Panc1 (cell line): ENCODE data around the gene SLC35G2. TPM values are rescaled to one million over a fixed set of nuclear protein-coding genes. Genes with fewer than 3 reads are reported as not detected.

Experiments
- ATAC-seq: fragments of 200-7000 bp; cut with Tn5 transposase; 2 replicates; pipeline ENCODE4 v1.9.1; 2020; ENCODE audit warnings: mild to moderate bottlenecking, moderate library complexity
- BruUV-seq: library from RNA; stranded (reverse); fragments of 400-500 nt; replicated peaks from 2 replicates; lab custom pipeline; 2021; lab: Mats Ljungman, UMichigan
- CTCF ChIA-PET: fragments of 300-600 bp; sonication (Branson Sonifier 250); formaldehyde crosslinking; loops from one replicate; lab custom pipeline; 2022; ENCODE audit warnings: antibody characterized with exemption; lab: Charles Lee
- POLR2A ChIA-PET: fragments of 300-600 bp; sonication (Branson Sonifier 250); formaldehyde crosslinking; loops from one replicate; lab custom pipeline; 2022; ENCODE audit warnings: antibody characterized with exemption; lab: Charles Lee
- DNase-seq: peaks from one replicate; pipeline ENCODE4 v3.0.0-alpha.2; 2010; ENCODE audit warnings: low read depth, low spot score
- H3K27ac ChIP-seq: 2 replicates; pipeline ENCODE4 v1.5.1; 2011; ENCODE audit warnings: mild to moderate bottlenecking, low read length, inconsistent platforms
- H3K27me3 ChIP-seq: fragments of 200-500 bp; sonication (Bioruptor generic); 2 replicates; pipeline ENCODE4 v1.6.0; 2014; ENCODE audit warnings: low read length, inconsistent platforms; ENCODE audit not compliant: control insufficient read depth, insufficient read depth
- H3K36me3 ChIP-seq: fragments of 200-500 bp; sonication (Bioruptor generic); 2 replicates; pipeline ENCODE4 v1.5.1; 2014; ENCODE audit warnings: inconsistent platforms, mild to moderate bottlenecking, low read length, moderate library complexity; ENCODE audit not compliant: control insufficient read depth, insufficient read depth
- H3K4me1 ChIP-seq: 2 replicates; pipeline ENCODE4 v1.5.1; 2011; ENCODE audit warnings: inconsistent platforms, mild to moderate bottlenecking, low read length, moderate library complexity; ENCODE audit not compliant: control insufficient read depth, insufficient read depth
- H3K4me3 ChIP-seq, 2 experiments: 2 replicates each; pipeline ENCODE4 v1.5.1; 2011 to 2012; ENCODE audit warnings: low read depth in 2 of 2, low read length in 2 of 2, mild to moderate bottlenecking in 2 of 2, inconsistent platforms in 1 of 2, moderate library complexity in 1 of 2
- H3K9me3 ChIP-seq: fragments of 200-500 bp; sonication (Bioruptor generic); 2 replicates; pipeline ENCODE4 v1.5.1; 2014; ENCODE audit warnings: low read depth, mild to moderate bottlenecking, inconsistent platforms, low read length, moderate library complexity; ENCODE audit not compliant: control insufficient read depth, insufficient read depth
- POLR2AphosphoS5 ChIP-seq: IDR thresholded peaks from 2 replicates; pipeline ENCODE4 v1.6.1; 2012; ENCODE audit warnings: mild to moderate bottlenecking, low read depth, low read length, moderate library complexity
- SIN3A ChIP-seq: IDR thresholded peaks from 2 replicates; pipeline ENCODE4 v1.6.1; 2012; ENCODE audit warnings: low read depth, mild to moderate bottlenecking, low read length, moderate library complexity, borderline replicate concordance; ENCODE audit not compliant: insufficient read depth
- TCF7L2 ChIP-seq: IDR thresholded peaks from 2 replicates; pipeline ENCODE4 v1.6.1; 2011; ENCODE audit warnings: mild to moderate bottlenecking, low read depth, low read length, inconsistent platforms
- in situ Hi-C: cut with HindIII; loops from 2 replicates; pipeline ENCODE4 v1.10.0; 2016; ENCODE audit warnings: low sequenced_read_pairs, low pct_unique_long_range_greater_than_20kb
- intact Hi-C: fragments of 100-400 bp; cut with micrococcal nuclease; formaldehyde crosslinking; loops from one replicate; pipeline ENCODE4 v1.10.0; 2022; ENCODE audit not compliant: unreplicated experiment
- total RNA-seq: library from RNA; stranded (reverse); gene quantifications from one replicate; pipeline ENCODE4 v1.2.1, GENCODE V29; 2021; ENCODE audit not compliant: unreplicated experiment
- TF ChIP-seq, protein P1 (sequence below), 2 experiments: IDR thresholded peaks; 2 replicates each; pipeline ENCODE4 v1.6.1; 2011 to 2012; ENCODE audit warnings: low read depth in 2 of 2, control low read depth in 1 of 2, low read length in 1 of 2, mild to moderate bottlenecking in 1 of 2, moderate library complexity in 1 of 2; ENCODE audit not compliant: insufficient read depth in 1 of 2
- TF ChIP-seq, protein P2 (sequence below): fragments of 450-650 bp; IDR thresholded peaks from 2 replicates; pipeline ENCODE4 v1.5.1; 2017; ENCODE audit warnings: mild to moderate bottlenecking

Gene SLC35G2
- total RNA-seq, 1 experiment from 2014 or later = 15.0 TPM

DNA sequence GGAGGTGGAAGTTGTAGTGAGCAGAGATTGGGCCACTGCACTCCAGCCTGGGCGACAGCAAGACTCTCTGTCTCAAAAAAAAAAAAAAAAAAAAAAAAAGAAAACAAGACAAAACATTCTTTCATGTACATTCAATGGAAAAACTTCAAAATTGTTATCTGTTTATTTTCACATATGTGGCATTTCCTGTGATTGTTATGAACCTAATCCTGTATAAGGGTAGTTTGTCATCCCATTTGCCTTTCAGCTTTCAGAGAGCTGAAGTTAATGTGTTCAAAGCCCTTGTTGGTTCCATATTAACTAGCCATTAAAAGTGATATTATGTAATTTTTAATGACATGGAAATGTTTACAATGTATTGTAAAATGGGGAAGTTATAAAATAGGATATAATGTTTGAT, 25.8 kb downstream of the SLC35G2 start:
- no peak for DNase-seq
- no peaks in the 10 kb centered on the region for H3K9me3 ChIP-seq
- no TSS peak for BruUV-seq
- in situ Hi-C loops = no loop called here
- no peaks in the 10 kb centered on the region for H3K27me3 ChIP-seq
- CTCF ChIA-PET = interaction anchor here (0.9 kb wide), 1 partner anchor 92 kb away, joined by 7 read pairs; the partner anchor contains the start of gene STAG1
- intact Hi-C loops = no loop called here
- no peak overlapping the region for H3K4me3 ChIP-seq
- POLR2A ChIA-PET = no interaction called here
- H3K27ac ChIP-seq = no peak overlapping the region
- H3K36me3 ChIP-seq = no peaks in the 10 kb centered on the region
- no peak for TF ChIP-seq POLR2AphosphoS5
- no peak for TF ChIP-seq SIN3A
- TF ChIP-seq, protein P1, sequence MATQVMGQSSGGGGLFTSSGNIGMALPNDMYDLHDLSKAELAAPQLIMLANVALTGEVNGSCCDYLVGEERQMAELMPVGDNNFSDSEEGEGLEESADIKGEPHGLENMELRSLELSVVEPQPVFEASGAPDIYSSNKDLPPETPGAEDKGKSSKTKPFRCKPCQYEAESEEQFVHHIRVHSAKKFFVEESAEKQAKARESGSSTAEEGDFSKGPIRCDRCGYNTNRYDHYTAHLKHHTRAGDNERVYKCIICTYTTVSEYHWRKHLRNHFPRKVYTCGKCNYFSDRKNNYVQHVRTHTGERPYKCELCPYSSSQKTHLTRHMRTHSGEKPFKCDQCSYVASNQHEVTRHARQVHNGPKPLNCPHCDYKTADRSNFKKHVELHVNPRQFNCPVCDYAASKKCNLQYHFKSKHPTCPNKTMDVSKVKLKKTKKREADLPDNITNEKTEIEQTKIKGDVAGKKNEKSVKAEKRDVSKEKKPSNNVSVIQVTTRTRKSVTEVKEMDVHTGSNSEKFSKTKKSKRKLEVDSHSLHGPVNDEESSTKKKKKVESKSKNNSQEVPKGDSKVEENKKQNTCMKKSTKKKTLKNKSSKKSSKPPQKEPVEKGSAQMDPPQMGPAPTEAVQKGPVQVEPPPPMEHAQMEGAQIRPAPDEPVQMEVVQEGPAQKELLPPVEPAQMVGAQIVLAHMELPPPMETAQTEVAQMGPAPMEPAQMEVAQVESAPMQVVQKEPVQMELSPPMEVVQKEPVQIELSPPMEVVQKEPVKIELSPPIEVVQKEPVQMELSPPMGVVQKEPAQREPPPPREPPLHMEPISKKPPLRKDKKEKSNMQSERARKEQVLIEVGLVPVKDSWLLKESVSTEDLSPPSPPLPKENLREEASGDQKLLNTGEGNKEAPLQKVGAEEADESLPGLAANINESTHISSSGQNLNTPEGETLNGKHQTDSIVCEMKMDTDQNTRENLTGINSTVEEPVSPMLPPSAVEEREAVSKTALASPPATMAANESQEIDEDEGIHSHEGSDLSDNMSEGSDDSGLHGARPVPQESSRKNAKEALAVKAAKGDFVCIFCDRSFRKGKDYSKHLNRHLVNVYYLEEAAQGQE (IDR thresholded peaks at IDR 0.05; ENCODE audit: insufficient read depth in 1 of 2, low read depth in 2 of 2, low read length in 1 of 2) = no peak
- TF ChIP-seq, protein P2, sequence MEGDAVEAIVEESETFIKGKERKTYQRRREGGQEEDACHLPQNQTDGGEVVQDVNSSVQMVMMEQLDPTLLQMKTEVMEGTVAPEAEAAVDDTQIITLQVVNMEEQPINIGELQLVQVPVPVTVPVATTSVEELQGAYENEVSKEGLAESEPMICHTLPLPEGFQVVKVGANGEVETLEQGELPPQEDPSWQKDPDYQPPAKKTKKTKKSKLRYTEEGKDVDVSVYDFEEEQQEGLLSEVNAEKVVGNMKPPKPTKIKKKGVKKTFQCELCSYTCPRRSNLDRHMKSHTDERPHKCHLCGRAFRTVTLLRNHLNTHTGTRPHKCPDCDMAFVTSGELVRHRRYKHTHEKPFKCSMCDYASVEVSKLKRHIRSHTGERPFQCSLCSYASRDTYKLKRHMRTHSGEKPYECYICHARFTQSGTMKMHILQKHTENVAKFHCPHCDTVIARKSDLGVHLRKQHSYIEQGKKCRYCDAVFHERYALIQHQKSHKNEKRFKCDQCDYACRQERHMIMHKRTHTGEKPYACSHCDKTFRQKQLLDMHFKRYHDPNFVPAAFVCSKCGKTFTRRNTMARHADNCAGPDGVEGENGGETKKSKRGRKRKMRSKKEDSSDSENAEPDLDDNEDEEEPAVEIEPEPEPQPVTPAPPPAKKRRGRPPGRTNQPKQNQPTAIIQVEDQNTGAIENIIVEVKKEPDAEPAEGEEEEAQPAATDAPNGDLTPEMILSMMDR = no peak
- TF ChIP-seq TCF7L2 = no peak
- no peak for ATAC-seq
- H3K4me1 ChIP-seq = no peaks in the 10 kb centered on the region

DNA sequence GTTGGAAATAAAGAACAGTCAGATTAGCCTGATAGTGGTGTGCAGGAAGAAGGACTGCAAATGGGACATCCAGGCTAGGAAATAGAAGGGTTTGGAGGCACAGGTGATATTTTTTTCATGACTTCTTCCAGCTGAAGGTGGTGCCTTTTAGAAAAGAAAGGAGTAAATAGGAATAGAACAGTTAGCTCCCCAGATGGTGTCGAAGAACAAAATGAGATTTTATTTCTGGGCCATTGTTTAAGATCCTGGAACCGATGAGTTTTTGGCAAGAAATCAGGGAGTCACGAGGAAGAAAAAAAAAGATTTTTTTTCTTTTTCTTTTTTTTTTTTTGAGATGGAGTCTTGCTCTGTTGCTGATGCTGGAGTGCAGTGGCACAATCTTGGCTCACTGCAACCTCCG, 33.3 kb downstream of the SLC35G2 start:
- intact Hi-C loops = no loop called here
- Histone ChIP-seq H3K9me3 (no peaks in the 10 kb centered on the region), H3K4me3 (no peak overlapping the region), H3K4me1 (no peaks in the 10 kb centered on the region), H3K27me3 (no peaks in the 10 kb centered on the region), H3K36me3 (no peaks in the 10 kb centered on the region), H3K27ac (no peak overlapping the region)
- POLR2A ChIA-PET = interaction anchor here (0.6 kb wide), 1 partner anchor 21 kb away, joined by 3 read pairs; no protein-coding TSS in a partner anchor
- CTCF ChIA-PET = interaction anchor here (0.7 kb wide), 1 partner anchor 414 kb away, joined by 6 read pairs; no protein-coding TSS in a partner anchor
- TF ChIP-seq, protein P1 (IDR thresholded peaks at IDR 0.05; ENCODE audit: insufficient read depth in 1 of 2, low read depth in 2 of 2, low read length in 1 of 2) = no peak
- TF ChIP-seq TCF7L2 (no peak), POLR2AphosphoS5 (no peak), SIN3A (no peak)
- TF ChIP-seq, protein P2 = no peak
- in situ Hi-C loops = no loop called here
- no peak for DNase-seq
- BruUV-seq = no TSS peak
- no peak for ATAC-seq
